IPS DF 6.9 (cell line): ENCODE results near the gene TENM4.

Experiments
- DNase-seq: peaks from one replicate; pipeline ENCODE4 v3.0.0-alpha.2; 2013; ENCODE audit warnings: low read depth, low spot score
- H3K27ac ChIP-seq: one replicate; pipeline ENCODE4 v1.5.1; 2013; ENCODE audit warnings: low read length, control low read depth
- H3K27me3 ChIP-seq: 2 replicates; pipeline ENCODE4 v1.6.1; 2013; ENCODE audit warnings: mild to moderate bottlenecking, low read length; ENCODE audit not compliant: control insufficient read depth, insufficient read depth
- H3K36me3 ChIP-seq: 2 replicates; pipeline ENCODE4 v1.6.1; 2013; ENCODE audit warnings: low read length; ENCODE audit not compliant: control insufficient read depth, insufficient read depth
- H3K4me1 ChIP-seq: 2 replicates; pipeline ENCODE4 v1.6.1; 2013; ENCODE audit warnings: low read length; ENCODE audit not compliant: control insufficient read depth, insufficient read depth
- H3K4me3 ChIP-seq: 2 replicates; pipeline ENCODE4 v1.5.1; 2013; ENCODE audit warnings: mild to moderate bottlenecking, low read length
- H3K9me3 ChIP-seq: 2 replicates; pipeline ENCODE4 v1.6.1; 2013; ENCODE audit warnings: low read length, inconsistent platforms; ENCODE audit not compliant: control insufficient read depth, insufficient read depth
- WGBS: extraction: QIAGEN DNeasy Blood & Tissue Kit; methylation state at CpG from one replicate; pipeline ENCODE4 v1.1.7; 2013; ENCODE audit warnings: mixed read lengths, missing lambda C conversion rate; ENCODE audit not compliant: insufficient read length, insufficient coverage; 5-methylcytosine and 5-hydroxymethylcytosine counted together

The TENM4 gene

GRCh38 chr11:79311461-79311860 lies 129.4 kb downstream of the TENM4 start:
- no peak overlapping the region for H3K27ac ChIP-seq
- H3K27me3 ChIP-seq = no peaks in the 10 kb centered on the region
- no peaks in the 10 kb centered on the region for H3K36me3 ChIP-seq
- no peaks in the 10 kb centered on the region for H3K9me3 ChIP-seq
- no peak overlapping the region for H3K4me3 ChIP-seq
- DNase-seq = no peak
- no CpG with 5 or more reads among the region's 3 CpGs for WGBS
- H3K4me1 ChIP-seq = no peaks in the 10 kb centered on the region

GRCh38 chr11:79309407-79309806 lies 131.4 kb downstream of the TENM4 start:
- no peak for DNase-seq
- H3K4me1 ChIP-seq = no peaks in the 10 kb centered on the region
- no peaks in the 10 kb centered on the region for H3K27me3 ChIP-seq
- no peaks in the 10 kb centered on the region for H3K9me3 ChIP-seq
- H3K4me3 ChIP-seq = no peak overlapping the region
- no peaks in the 10 kb centered on the region for H3K36me3 ChIP-seq
- no peak overlapping the region for H3K27ac ChIP-seq
- no CpG with 5 or more reads among the region's 5 CpGs for WGBS

- no CpG with 5 or more reads among the region's 4 CpGs for WGBS
- Histone ChIP-seq H3K4me1 (no peaks in the 10 kb centered on the region), H3K36me3 (no peaks in the 10 kb centered on the region), H3K27ac (no peak overlapping the region), H3K9me3 (no peaks in the 10 kb centered on the region), H3K27me3 (no peaks in the 10 kb centered on the region), H3K4me3 (no peak overlapping the region)
- DNase-seq = no peak
Observed at GRCh38 chr11:79308429-79308828, 132.4 kb downstream of the TENM4 start.

DNA sequence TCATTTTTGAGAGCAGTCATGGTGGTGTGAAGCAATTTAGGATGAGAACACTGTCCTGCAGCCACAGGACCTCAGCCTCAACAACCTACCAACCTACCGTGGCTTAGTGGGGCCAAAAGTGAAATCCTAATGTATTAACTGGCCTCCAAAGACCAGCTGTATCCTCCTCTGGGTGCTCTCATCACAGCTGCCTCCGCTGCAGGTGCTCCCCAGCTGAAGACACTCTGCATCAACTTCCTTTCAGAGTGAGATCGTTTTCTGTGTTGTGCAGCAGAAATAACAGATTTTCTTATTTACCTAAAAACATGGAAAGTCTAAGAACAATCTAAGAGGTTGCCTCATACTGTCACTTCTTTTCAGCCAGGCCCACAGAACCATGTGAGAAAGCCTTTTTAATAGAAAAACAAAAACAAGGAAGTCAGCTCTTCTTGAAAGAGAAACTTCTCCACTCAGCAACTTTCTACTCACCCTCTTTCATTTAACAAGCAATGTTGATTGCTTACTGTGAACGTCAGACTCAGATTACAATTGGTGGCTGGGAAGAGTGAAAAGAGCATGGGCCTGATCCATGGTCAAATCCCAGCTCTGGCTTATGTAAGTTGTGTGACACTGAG lies 136.1 kb downstream of the TENM4 start:
- DNase-seq = no peak
- Histone ChIP-seq H3K4me3 (no peak overlapping the region), H3K4me1 (no peaks in the 10 kb centered on the region), H3K27me3 (no peaks in the 10 kb centered on the region), H3K36me3 (no peaks in the 10 kb centered on the region), H3K9me3 (no peaks in the 10 kb centered on the region), H3K27ac (no peak overlapping the region)
- WGBS = no CpG with 5 or more reads among the region's 4 CpGs

DNA sequence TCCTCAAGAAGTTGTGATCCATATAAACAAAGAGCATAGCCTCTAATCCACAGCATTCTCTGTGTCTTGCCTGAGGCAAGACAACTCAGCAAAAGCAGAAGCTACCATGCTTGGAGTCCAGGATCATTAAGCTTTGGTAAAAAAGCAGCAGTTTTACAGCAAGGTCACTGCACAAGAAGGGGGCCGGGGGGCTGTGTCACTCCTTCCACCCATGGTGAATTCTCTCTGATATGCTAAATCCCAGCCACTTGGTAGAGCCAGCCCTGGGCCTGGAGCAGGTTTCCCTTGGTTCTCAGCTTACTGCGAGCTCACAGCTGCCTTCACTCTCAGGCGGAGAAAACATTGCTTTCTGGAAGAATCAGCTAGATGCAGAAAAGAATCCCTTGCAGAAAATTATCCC lies 144.7 kb downstream of the TENM4 start:
- H3K36me3 ChIP-seq = no peaks in the 10 kb centered on the region
- DNase-seq = no peak
- no peak overlapping the region for H3K27ac ChIP-seq
- H3K4me1 ChIP-seq = no peaks in the 10 kb centered on the region
- H3K9me3 ChIP-seq = no peaks in the 10 kb centered on the region
- no peaks in the 10 kb centered on the region for H3K27me3 ChIP-seq
- no CpG with 5 or more reads among the region's 3 CpGs for WGBS
- H3K4me3 ChIP-seq = no peak overlapping the region

- no CpG with 5 or more reads among the region's 8 CpGs for WGBS
- Histone ChIP-seq H3K27me3 (no peaks in the 10 kb centered on the region), H3K9me3 (no peaks in the 10 kb centered on the region), H3K4me3 (no peak overlapping the region), H3K27ac (no peak overlapping the region), H3K4me1 (no peaks in the 10 kb centered on the region), H3K36me3 (no peaks in the 10 kb centered on the region)
- DNase-seq = no peak
Observed at GRCh38 chr11:79294845-79295731, 145.7 kb downstream of the TENM4 start.

DNA sequence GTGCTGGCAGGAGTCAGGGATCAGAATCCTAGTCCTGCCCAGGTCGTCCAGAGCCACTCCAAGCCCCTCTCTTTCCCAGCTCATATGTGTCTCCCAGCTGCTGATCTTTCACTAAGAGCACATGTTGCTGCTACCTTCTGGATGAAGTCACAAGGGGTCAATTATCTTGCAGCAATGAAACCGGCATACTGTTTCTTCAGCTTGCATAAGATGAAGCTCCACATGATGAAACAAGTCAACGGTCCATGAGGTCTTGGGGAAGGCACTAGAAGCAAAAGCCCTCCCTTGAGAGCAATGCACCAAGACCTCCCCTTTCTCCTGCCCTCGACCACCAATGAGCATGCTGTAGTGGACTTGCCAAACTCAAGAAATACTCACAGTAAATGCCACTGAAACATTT lies 148.9 kb downstream of the TENM4 start:
- H3K36me3 ChIP-seq = no peaks in the 10 kb centered on the region
- H3K4me3 ChIP-seq = no peak overlapping the region
- no peak for DNase-seq
- H3K4me1 ChIP-seq = no peaks in the 10 kb centered on the region
- no peak overlapping the region for H3K27ac ChIP-seq
- no peaks in the 10 kb centered on the region for H3K27me3 ChIP-seq
- no peaks in the 10 kb centered on the region for H3K9me3 ChIP-seq
- no CpG with 5 or more reads among the region's 4 CpGs for WGBS

DNA sequence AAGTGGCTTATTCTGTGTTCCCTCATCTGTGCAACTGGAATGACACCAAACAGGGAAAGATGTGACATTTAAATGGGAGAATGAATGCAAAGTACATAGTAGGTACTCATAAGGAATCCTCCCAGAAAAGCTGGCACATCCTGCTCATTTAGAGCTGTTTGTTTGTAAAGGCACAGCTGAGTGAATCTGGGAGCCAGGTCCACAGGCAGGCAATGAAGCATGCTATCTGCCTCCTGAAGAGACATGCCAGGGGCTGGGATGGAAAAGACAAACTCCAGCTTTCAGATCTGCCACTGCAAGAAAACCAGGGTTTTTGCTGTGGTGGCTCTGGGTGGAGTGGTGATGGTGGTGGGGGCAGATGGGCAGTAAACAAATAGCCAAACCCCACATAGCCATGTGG lies 150.1 kb downstream of the TENM4 start:
- no peaks in the 10 kb centered on the region for H3K27me3 ChIP-seq
- H3K4me3 ChIP-seq = no peak overlapping the region
- DNase-seq = no peak
- H3K27ac ChIP-seq = no peak overlapping the region
- H3K4me1 ChIP-seq = no peaks in the 10 kb centered on the region
- no peaks in the 10 kb centered on the region for H3K9me3 ChIP-seq
- no peaks in the 10 kb centered on the region for H3K36me3 ChIP-seq

DNA sequence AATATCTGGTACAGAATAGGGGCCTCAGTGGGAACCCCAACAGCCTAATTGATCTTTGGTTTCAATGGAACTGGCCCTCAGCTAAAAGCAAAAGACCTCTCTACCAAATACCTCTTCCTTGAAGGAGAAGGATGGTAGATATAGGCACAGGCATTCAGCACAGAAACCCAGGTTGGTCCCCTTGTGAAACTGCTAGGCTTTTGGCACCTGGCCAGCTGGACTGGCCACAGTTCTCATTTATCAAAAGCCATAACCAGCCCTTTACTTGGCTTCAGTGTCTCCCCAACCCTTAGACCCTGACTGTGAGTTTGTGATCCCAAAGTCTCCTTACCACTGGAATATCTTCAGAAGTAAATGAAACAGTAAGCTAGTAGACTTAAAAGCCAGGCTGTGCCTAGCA lies 152.9 kb downstream of the TENM4 start:
- H3K4me3 ChIP-seq = no peak overlapping the region
- H3K9me3 ChIP-seq = no peaks in the 10 kb centered on the region
- no peaks in the 10 kb centered on the region for H3K36me3 ChIP-seq
- H3K4me1 ChIP-seq = no peaks in the 10 kb centered on the region
- H3K27me3 ChIP-seq = no peaks in the 10 kb centered on the region
- H3K27ac ChIP-seq = no peak overlapping the region
- no peak for DNase-seq

GRCh38 chr11:79285756-79286155 lies 155.1 kb downstream of the TENM4 start:
- H3K27me3 ChIP-seq = no peaks in the 10 kb centered on the region
- no peak overlapping the region for H3K27ac ChIP-seq
- no CpG with 5 or more reads among the region's 2 CpGs for WGBS
- H3K9me3 ChIP-seq = no peaks in the 10 kb centered on the region
- no peaks in the 10 kb centered on the region for H3K4me1 ChIP-seq
- DNase-seq = no peak
- no peak overlapping the region for H3K4me3 ChIP-seq
- H3K36me3 ChIP-seq = no peaks in the 10 kb centered on the region
